HEK293 (cell line): ENCODE measurements around the gene SCAMP3.
A peak's percentile ranks its signal among the peaks of the same experiment; 100 is the strongest.
"Not testable (repeated sequence)": the region's sequence is repeated elsewhere in the genome, so short reads cannot be mapped to it uniquely, and the experiment has no call there.

Source experiments
- CTCF ChIA-PET: fragments of 350-600 bp; formaldehyde crosslinking; extraction: SDS; loops from one replicate; lab custom pipeline; 2021; ENCODE audit warnings: antibody characterized with exemption; lab: Yijun Ruan, JAX
- POLR2A ChIA-PET: fragments of 300-600 bp; formaldehyde crosslinking; extraction: SDS; loops from one replicate; lab custom pipeline; 2020; ENCODE audit warnings: antibody characterized with exemption, inconsistent platforms; lab: Yijun Ruan, JAX
- H3K27ac ChIP-seq: fragments of 200-500 bp; sonication (Bioruptor generic); 2 replicates; pipeline ENCODE4 v1.5.1; 2014; ENCODE audit warnings: low read depth, low read length, control low read depth, inconsistent platforms; ENCODE audit errors: extremely low read depth
- H3K36me3 ChIP-seq, 2 experiments: fragments of 200-500 bp in 1 of 2; sonication (Bioruptor generic) in 1 of 2; 1 replicate in 1 of 2; 2 replicates in 1 of 2; pipeline ENCODE4 v1.5.1; 2014 to 2017; ENCODE audit warnings: inconsistent platforms in 2 of 2, low read length in 2 of 2; ENCODE audit not compliant: control insufficient read depth in 2 of 2, insufficient read depth in 1 of 2
- H3K4me1 ChIP-seq: fragments of 200-500 bp; sonication (Bioruptor generic); 2 replicates; pipeline ENCODE4 v1.5.1; 2014; ENCODE audit warnings: mild to moderate bottlenecking, low read length, inconsistent platforms; ENCODE audit not compliant: control insufficient read depth, insufficient read depth
- H3K4me3 ChIP-seq: 2 replicates; pipeline ENCODE4 v1.5.1; 2011; ENCODE audit warnings: low read depth, mild to moderate bottlenecking, control low read depth, low read length, moderate library complexity
- H3K9me3 ChIP-seq: fragments of 200-500 bp; sonication (Bioruptor generic); 2 replicates; pipeline ENCODE4 v1.5.1; 2014; ENCODE audit warnings: low read depth, low read length, inconsistent platforms; ENCODE audit not compliant: control insufficient read depth, insufficient read depth
- ATF2 ChIP-seq: fragments of 450-650 bp; formaldehyde crosslinking; IDR thresholded peaks from 2 replicates; pipeline ENCODE4 v1.5.1; 2016; ENCODE audit warnings: missing biosample characterization, missing genetic modification characterization, low read depth
- GLI2 ChIP-seq: fragments of 450-650 bp; formaldehyde crosslinking; IDR thresholded peaks from 2 replicates; pipeline ENCODE4; 2017; ENCODE audit warnings: missing biosample characterization, missing genetic modification characterization, low read depth, borderline replicate concordance
- GLIS1 ChIP-seq: fragments of 450-650 bp; formaldehyde crosslinking; IDR thresholded peaks from 2 replicates; pipeline ENCODE4 v1.5.1; 2016; ENCODE audit warnings: missing biosample characterization, missing genetic modification characterization
- GLIS2 ChIP-seq: fragments of 450-650 bp; formaldehyde crosslinking; IDR thresholded peaks from 2 replicates; pipeline ENCODE4 v1.5.1; 2016; ENCODE audit warnings: missing biosample characterization, missing genetic modification characterization
- PBX3 ChIP-seq: sonication (generic); formaldehyde crosslinking; IDR thresholded peaks from 2 replicates; pipeline ENCODE4 v1.8.1; 2022; ENCODE audit warnings: mild to moderate bottlenecking, moderate library complexity, missing genetic modification reagents
- SALL2 ChIP-seq: fragments of 450-650 bp; formaldehyde crosslinking; IDR thresholded peaks from 2 replicates; pipeline ENCODE4 v1.5.0; 2017; ENCODE audit warnings: missing biosample characterization, mild to moderate bottlenecking, missing genetic modification characterization, borderline replicate concordance
- SCRT2 ChIP-seq: fragments of 450-650 bp; formaldehyde crosslinking; IDR thresholded peaks from 2 replicates; pipeline ENCODE4 v1.5.1; 2016; ENCODE audit warnings: missing biosample characterization, missing genetic modification characterization
- WT1 ChIP-seq: fragments of 450-650 bp; formaldehyde crosslinking; IDR thresholded peaks from 2 replicates; pipeline ENCODE4 v1.5.1; 2016; ENCODE audit warnings: missing biosample characterization, missing genetic modification characterization
- YY1 ChIP-seq: fragments of 450-650 bp; formaldehyde crosslinking; IDR thresholded peaks from 2 replicates; pipeline ENCODE4 v1.5.1; 2018; ENCODE audit warnings: missing biosample characterization, missing genetic modification characterization
- ZNF121 ChIP-seq: fragments of 450-650 bp; formaldehyde crosslinking; IDR thresholded peaks from 2 replicates; pipeline ENCODE4 v1.5.1; 2016; ENCODE audit warnings: missing biosample characterization, missing genetic modification characterization
- ZNF146 ChIP-seq: fragments of 450-650 bp; formaldehyde crosslinking; IDR thresholded peaks from 2 replicates; pipeline ENCODE4 v1.5.1; 2016; ENCODE audit warnings: missing biosample characterization, missing genetic modification characterization
- ZNF184 ChIP-seq: fragments of 450-650 bp; IDR thresholded peaks from 2 replicates; pipeline ENCODE4 v1.5.1; 2018; ENCODE audit warnings: missing biosample characterization, mild to moderate bottlenecking, missing genetic modification characterization
- ZNF202 ChIP-seq: fragments of 450-650 bp; formaldehyde crosslinking; IDR thresholded peaks from 2 replicates; pipeline ENCODE4 v1.5.1; 2016; ENCODE audit warnings: missing biosample characterization, missing genetic modification characterization, borderline replicate concordance
- ZNF416 ChIP-seq: fragments of 450-650 bp; formaldehyde crosslinking; IDR thresholded peaks from 2 replicates; pipeline ENCODE4 v1.5.1; 2016; ENCODE audit warnings: missing biosample characterization, missing genetic modification characterization
- ZNF513 ChIP-seq: fragments of 450-650 bp; IDR thresholded peaks from 2 replicates; pipeline ENCODE4 v1.5.1; 2018; ENCODE audit warnings: missing biosample characterization, missing genetic modification characterization
- ZNF518A ChIP-seq: fragments of 450-650 bp; formaldehyde crosslinking; conservative IDR thresholded peaks from 2 replicates; pipeline ENCODE4 v1.5.1; 2016; ENCODE audit warnings: low read depth, missing biosample characterization, missing genetic modification characterization
- ZNF626 ChIP-seq: fragments of 450-650 bp; sonication (Bioruptor Pico); formaldehyde crosslinking; IDR thresholded peaks from 2 replicates; pipeline ENCODE4 v1.5.1; 2018; ENCODE audit warnings: missing biosample characterization, missing genetic modification characterization, inconsistent platforms
- ZNF670 ChIP-seq: fragments of 450-650 bp; formaldehyde crosslinking; IDR thresholded peaks from 2 replicates; pipeline ENCODE4 v1.5.1; 2016; ENCODE audit warnings: missing biosample characterization, missing genetic modification characterization, low read depth

SCAMP3 gene

GRCh38 chr1:155223047-155223446, 39.1 kb downstream of the SCAMP3 start:
- no peak overlapping the region for H3K27ac ChIP-seq
- ChIA-PET CTCF (interaction anchor here (0.6 to 2.9 kb wide), 5 partner anchors 16 to 100 kb away, joined by 3 to 16 read pairs (median 3); partner anchors contain the start of gene KRTCAP2), POLR2A (no interaction called here)
- no peak overlapping the region for H3K4me3 ChIP-seq
- H3K4me1 ChIP-seq = peaks cover 3% of the 10 kb centered on the region
- H3K9me3 ChIP-seq = no peaks in the 10 kb centered on the region
- TF ChIP-seq ZNF670 (tag by site-specific recombination) = no peak
- TF ChIP-seq PBX3 = no peak
- TF ChIP-seq GLIS1 (tag by site-specific recombination) = no peak
- TF ChIP-seq ZNF513 (tag by site-specific recombination) = no peak
- no peak for TF ChIP-seq ZNF121 (tag by site-specific recombination)
- TF ChIP-seq ZNF626 = no peak
- no peak for TF ChIP-seq SALL2 (tag by site-specific recombination)
- TF ChIP-seq ZNF202 (tag by site-specific recombination) = no peak
- TF ChIP-seq WT1 = no peak
- no peak for TF ChIP-seq ZNF184 (tag by site-specific recombination)
- no peak for TF ChIP-seq GLI2 (tag by site-specific recombination)
- TF ChIP-seq ZNF416 (tag by site-specific recombination) = no peak
- no peaks in the 10 kb centered on the region for H3K36me3 ChIP-seq

GRCh38 chr1:155220211-155220965, 41.8 kb downstream of the SCAMP3 start:
- H3K36me3 ChIP-seq = peaks cover 0 to 12% of the 10 kb centered on the region in 2 experiments; a peak in 1 of 3 replicates
- POLR2A ChIA-PET, H3K4me1 ChIP-seq, H3K27ac ChIP-seq, H3K9me3 ChIP-seq, H3K4me3 ChIP-seq: not testable (repeated sequence)
- CTCF ChIA-PET = interaction anchor here (1.0 kb wide), 1 partner anchor 30 kb away, joined by 3 read pairs; no protein-coding TSS in a partner anchor

- CTCF ChIA-PET = interaction anchor here (1.2 to 1.9 kb wide), 2 partner anchors 13 to 31 kb away, joined by 4 to 5 read pairs; no protein-coding TSS in a partner anchor
- POLR2A ChIA-PET = no interaction called here
- Histone ChIP-seq H3K4me3 (no peak overlapping the region), H3K36me3 (peaks cover 0 to 19% of the 10 kb centered on the region in 2 experiments; a peak in 1 of 3 replicates), H3K27ac (no peak overlapping the region), H3K4me1 (no peaks in the 10 kb centered on the region), H3K9me3 (no peaks in the 10 kb centered on the region)
- peak; percentile 52; the same call in 1 of the 2 replicates for TF ChIP-seq GLIS2 (tag by site-specific recombination)
- TF ChIP-seq ZNF146 (tag by site-specific recombination) = no peak
- 0 out of 2 replicates have a peak, but pooled peaks have one; percentile 14 for TF ChIP-seq ZNF518A (tag by site-specific recombination)
- 0 out of 2 replicates have a peak, but pooled peaks have one; percentile 49 for TF ChIP-seq SCRT2
- no peak for TF ChIP-seq ATF2
- TF ChIP-seq YY1 = peak; percentile 80
Measured at GRCh38 chr1:155219592-155220031, 42.5 kb downstream of the SCAMP3 start.
